ENCODE results near the gene CD300C. TPM values are rescaled to one million over a fixed set of nuclear protein-coding genes. Genes with fewer than 3 reads are reported as not detected.

The CD300C gene
- total RNA-seq, 1 donor from 2014 or later = 0.06 TPM

DNA sequence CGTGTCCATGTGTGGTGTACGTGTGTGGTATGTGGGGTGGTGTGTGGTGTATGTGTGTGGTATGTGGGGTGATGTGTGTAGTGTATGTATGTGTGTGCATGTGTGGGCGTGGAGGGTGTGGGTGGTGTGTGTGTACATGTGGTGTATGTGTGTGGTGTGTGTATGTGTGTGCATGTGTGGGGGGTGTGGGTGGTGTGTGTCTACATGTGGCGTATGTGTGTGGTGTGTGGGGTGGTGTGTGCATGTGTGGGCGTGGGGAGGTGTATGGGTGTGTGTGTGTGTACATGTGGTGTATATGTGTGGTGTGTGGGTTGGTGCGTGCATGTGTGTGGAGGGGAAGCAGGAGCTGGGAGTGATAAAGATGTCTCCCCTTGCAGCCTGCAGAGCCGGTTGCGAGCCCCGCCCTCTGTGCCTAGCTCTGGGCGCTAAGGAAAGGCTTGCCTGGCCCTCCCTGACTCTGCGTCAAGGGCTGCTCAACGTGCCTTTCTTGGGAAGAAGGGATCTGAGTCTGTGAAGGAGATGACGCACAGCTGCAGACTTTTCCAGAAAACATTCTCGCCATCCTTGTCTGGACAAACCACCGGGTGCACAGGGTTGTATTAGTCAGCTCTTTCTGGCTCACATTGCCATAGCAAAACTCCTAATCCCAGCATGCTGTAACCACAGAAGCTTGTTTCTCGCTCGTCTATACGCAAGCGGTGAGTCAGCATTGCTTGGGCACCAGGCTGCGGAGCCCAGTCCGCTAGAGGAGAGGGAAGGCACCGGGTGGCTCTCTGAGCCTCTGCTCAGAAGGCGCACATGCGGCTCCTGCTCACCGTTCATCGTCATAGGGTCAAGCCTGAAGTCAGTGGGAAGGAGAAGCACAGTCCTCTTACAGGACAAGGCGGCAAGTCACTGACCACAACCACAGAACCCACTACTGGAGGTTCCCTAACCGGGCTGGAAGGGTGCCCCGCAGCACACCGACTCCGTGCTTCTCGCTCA, 23.4 kb upstream of the CD300C start:
- no peak overlapping the region for H3K4me3 ChIP-seq (ENCODE audit: low read depth, low read length)
- DNase-seq (ENCODE audit: low read depth) = peak; percentile 81

DNA sequence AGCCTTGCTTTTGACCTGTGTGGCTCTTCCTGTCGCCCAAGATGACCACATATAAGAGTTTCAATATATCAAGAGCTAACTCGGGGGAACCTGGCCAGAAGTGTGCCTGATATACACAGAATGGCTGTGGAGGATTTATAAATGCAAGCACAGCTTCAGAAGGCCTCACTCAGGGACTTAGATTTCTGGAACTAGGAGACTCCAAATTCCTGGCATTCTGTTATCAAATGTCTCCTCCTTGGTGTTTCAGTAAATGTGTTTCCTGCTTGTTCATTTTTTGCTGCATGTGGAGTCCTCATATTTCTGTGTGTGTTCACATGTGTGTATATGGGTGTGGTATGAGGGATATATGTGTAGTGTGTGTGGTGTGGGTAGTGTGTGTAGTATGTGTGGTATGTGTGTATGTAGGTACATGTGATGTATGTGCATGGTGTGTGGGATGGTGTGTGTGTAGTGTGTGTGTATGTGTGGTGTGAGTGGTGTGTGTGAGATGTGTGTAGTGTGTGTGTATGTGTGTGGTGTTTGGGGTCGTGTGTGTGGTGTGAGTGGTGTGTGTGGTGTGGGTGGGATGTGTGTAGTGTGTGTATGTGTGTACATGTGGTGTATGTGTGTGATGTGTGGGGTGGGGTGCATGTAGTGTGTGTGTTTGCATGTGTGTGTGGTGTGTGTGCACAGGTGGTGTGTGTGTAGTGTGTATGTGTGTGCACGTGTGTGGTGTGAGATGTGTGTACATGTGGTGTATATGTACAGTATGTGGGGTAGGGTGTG, 22.4 kb upstream of the CD300C start:
- TF ChIP-seq, protein P1, sequence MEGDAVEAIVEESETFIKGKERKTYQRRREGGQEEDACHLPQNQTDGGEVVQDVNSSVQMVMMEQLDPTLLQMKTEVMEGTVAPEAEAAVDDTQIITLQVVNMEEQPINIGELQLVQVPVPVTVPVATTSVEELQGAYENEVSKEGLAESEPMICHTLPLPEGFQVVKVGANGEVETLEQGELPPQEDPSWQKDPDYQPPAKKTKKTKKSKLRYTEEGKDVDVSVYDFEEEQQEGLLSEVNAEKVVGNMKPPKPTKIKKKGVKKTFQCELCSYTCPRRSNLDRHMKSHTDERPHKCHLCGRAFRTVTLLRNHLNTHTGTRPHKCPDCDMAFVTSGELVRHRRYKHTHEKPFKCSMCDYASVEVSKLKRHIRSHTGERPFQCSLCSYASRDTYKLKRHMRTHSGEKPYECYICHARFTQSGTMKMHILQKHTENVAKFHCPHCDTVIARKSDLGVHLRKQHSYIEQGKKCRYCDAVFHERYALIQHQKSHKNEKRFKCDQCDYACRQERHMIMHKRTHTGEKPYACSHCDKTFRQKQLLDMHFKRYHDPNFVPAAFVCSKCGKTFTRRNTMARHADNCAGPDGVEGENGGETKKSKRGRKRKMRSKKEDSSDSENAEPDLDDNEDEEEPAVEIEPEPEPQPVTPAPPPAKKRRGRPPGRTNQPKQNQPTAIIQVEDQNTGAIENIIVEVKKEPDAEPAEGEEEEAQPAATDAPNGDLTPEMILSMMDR (conservative IDR thresholded peaks at IDR 0.05; ENCODE audit: low read depth, low read length) = no peak
- H3K4me3 ChIP-seq (ENCODE audit: low read depth, low read length) = no peak overlapping the region
- no peak for DNase-seq (ENCODE audit: low read depth)

More for the DNA sequence above, 23.4 kb upstream of the CD300C start:
- TF ChIP-seq, protein P1 (conservative IDR thresholded peaks at IDR 0.05; ENCODE audit: low read depth, low read length) = no peak

DNA sequence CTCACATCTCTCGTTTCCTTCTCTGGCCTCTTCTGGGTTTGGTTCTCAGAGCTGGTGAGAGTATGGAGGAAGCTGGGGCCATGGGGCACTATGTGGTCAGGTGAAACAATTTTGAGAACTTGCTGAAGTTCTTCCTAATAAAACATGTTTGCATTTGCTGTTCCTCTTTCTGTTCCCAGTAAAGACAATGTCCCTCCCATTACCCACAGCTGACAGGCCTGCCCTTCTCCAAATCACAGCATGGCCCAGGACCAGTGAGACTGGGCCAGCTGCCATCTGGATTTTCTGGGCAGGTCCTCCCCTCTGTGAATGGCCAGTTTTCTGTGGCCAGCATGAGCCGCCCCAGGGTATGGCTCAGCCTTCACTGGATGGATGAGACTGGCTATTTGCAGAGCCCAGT, 21.5 kb upstream of the CD300C start, which contains the start of gene CD300H:
TSS of gene CD300H (minus strand) at position 113 of the 400 bp plus-strand sequence.
- no peak for DNase-seq (ENCODE audit: low read depth)
- H3K4me3 ChIP-seq (ENCODE audit: low read depth, low read length) = no peak within 1 kb of the TSS
- TF ChIP-seq, protein P1 (conservative IDR thresholded peaks at IDR 0.05; ENCODE audit: low read depth, low read length) = no peak

DNA sequence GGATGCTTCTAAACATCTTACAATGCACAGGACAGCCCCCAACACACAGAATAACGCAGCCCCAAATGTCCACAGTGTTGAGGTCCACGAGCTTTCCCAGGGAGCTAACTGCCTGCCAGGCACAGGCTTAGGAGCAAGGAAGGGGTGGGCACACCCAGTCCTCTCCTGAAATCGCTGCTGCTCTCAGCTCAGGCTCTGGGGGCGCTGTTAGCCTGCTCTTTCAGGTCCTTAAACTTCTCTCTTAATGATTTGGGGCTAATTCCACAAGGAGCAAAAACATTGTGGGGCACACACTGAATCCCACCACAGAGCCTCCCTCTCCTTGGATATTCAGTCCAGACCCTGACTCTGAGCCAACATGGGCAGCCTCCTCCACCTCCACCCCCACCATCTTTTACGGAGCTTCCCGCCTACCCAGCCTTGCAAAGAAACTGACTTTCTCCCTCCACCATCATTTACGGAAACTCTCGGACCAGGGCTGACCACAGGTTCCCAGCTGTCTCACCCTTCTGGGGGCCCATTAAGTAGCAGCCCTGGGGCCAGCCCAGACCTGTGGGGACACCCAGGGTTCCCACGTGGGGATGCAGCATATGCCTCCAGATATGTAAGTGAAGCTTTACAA, 20.3 kb upstream of the CD300C start:
- no peak for DNase-seq (ENCODE audit: low read depth)
- TF ChIP-seq, protein P1 (conservative IDR thresholded peaks at IDR 0.05; ENCODE audit: low read depth, low read length) = peak; percentile 69
- H3K4me3 ChIP-seq (ENCODE audit: low read depth, low read length) = no peak overlapping the region

DNA sequence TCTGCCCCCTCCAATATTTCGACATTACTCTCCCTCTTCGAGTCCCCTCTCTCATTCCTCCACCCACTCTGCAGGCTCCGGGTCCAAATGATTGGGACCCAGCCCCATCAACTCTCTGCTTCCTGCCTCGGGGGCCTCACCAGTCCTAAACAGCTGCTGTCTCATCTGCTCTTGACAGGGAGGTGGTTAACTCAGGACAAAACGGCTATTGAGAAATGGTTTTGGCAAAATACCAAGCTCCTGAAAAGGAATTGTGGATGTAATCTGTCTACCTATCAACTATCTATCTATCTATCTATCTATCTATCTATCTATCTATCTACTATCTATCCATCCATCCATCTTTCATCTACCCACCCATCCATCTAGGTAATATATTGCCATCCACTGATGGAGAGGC, 19.2 kb upstream of the CD300C start:
- no peak for DNase-seq (ENCODE audit: low read depth)
- TF ChIP-seq, protein P1 (conservative IDR thresholded peaks at IDR 0.05; ENCODE audit: low read depth, low read length) = no peak
- no peak overlapping the region for H3K4me3 ChIP-seq (ENCODE audit: low read depth, low read length)

DNA sequence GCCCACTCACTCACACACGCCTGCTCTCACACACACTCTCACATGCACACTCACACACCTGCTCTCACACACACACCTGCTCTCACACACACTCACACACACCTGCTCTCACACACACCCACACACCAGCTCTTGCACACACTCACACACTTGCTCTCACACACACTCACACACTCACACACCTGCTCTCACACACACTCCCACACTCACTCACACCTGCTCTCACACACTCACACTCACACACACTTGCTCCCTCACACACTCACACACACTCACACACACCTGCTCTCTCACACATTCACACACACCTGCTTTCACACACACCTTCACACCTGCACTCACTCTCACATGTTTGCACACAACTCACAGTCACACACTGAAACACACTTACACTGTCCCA, 17.4 kb upstream of the CD300C start:
- H3K4me3 ChIP-seq (ENCODE audit: low read depth, low read length) = no peak overlapping the region
- DNase-seq (ENCODE audit: low read depth) = no peak
- TF ChIP-seq, protein P1 (conservative IDR thresholded peaks at IDR 0.05; ENCODE audit: low read depth, low read length) = no peak
